Ammon's horn (tissue), 1 donor: Measurements from ENCODE around the gene CXorf66.
"Not testable (repeated sequence)": the region's sequence is repeated elsewhere in the genome, so short reads cannot be mapped to it uniquely, and the experiment has no call there.

Experiments used
- DNase-seq: peaks from one replicate; pipeline ENCODE4 v3.0.0-alpha.2; 2016; ENCODE audit warnings: low spot score

Gene CXorf66, protein sequence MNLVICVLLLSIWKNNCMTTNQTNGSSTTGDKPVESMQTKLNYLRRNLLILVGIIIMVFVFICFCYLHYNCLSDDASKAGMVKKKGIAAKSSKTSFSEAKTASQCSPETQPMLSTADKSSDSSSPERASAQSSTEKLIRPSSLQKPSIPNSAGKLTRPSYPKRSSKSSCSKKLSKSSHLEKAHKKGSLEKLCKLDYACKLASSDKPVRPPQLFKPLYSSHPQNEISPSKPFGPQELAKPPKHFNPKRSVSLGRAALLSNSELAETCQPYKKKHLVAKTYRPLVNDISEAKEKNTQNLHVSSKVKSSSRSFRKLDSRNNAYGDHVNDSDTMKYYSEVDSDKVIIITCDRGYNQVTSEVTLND

DNA sequence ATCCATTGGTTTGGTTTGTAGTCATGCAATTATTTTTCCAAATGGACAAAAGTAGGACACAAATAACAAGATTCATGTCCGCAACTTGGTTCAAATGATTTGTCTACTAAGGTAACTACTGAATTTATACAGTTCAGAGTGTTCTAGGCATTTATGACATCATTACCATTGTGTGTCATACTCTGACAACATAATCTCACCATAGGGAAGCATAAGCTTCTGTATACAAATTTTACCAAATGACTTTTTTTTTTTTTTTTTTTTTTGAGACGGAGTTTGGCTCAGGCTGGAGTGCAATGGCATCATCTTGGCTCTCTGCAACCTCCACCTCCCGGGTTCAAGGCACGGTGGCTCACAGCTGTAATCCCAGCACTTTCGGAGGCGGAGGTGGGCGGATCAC lies at the start of gene CXorf66:
CXorf66 (minus strand) TSS at position 101 of the 400 bp plus-strand sequence; CDS start at position 76, 25 bp downstream.
- DNase-seq: no peak

DNA sequence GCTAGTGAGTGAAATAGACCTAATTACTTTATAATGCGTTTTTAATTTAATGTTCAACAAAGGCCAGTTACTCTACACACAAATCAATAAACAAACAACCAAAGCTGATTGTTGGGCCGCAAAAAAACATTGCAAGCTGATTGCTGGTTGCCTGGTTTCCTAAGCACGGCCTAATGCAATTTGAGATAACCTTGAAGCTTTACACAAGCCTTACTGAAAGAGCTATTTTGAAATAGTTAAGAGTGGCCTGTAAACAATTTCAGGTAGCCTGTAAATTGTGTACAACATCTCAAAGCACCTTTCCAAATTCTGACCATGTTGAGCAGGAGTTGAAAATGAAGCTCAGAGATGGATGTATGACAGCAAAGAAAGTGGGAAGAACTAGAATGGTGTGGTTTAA lies 17.5 kb upstream of the CXorf66 start:
- DNase-seq: no peak

DNA sequence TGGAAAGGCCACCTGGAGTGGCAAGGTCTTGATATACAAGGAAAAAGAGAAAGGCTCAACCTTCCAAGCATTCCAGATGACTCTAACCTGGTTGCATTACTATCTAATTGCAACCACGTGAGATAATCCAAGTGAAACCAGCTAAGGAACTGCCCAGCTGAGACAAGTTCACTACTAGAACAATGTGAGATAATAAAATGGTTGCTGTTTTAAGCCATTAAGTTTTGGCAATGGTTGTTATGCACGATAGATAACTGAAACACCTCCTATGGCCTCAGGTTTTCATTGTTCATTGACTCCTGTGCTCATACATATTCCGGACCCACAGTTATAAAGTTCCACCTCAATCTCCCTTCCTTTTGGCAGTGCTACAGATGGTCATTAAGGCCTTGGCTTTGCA lies 9.2 kb upstream of the CXorf66 start:
- DNase-seq: no peak

DNA sequence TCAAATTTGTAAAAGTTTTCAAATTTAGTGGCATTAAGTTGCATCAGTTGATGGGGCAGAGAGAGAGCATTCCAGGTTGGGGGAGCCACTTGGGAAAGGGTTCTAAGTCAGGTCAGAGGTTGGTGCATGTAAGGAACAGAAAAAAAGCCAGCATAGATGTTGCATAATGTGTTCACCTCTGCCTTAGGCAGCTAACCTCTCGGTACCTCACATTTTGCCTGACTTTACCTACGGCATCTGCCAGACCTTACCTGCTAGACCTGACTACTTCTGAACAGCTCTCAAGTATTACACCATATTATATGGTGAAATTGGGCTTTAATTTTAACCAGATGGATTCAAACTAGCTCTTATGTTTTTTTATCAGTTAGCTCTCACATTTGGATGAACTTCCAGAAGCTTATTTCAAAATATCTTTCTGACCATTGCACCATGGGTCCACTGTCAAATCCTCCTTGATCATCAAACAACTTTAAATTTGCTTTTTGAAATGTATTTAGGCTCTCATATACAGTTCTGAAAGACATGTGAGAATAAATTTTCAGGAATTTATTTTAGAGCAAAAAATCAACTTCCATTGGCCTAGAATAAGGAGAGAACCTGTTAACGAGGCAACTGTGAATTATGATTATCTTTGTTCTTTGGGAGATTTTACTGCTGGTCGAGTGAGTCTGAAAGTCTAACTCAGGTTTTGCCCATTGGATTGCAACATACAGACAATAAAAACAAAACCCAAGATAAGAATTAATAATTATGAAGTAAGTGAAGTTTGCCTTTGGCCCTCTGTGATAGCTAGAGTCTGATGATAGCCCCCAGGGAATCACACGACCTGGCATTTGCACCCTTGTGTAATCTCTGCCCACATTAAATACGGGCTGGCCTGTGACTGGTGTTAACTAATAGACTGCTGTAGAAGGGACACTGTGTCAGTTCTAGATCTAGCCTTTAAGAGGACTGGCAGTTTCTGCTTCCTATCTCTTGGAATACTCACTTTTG lies 7.6 kb upstream of the CXorf66 start:
- DNase-seq: no peak

DNA sequence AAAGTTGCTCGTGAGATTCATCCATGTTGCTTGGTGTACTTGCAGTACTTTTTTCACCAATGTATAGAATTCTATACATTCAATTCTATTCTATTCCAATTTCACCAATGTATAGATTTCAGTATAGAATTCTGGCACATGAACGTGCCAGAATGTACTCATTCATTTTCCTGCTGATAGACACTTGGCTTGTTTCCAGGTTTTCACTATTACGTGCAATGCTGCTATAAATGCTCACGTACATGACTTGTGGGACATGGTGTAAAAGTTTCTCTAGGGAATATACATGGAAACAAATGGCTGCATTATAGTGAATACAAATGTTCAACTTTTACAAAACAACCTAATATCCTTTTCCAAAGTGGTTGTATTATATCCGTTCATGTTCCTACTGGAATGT lies 6.8 kb upstream of the CXorf66 start:
- DNase-seq: no peak

DNA sequence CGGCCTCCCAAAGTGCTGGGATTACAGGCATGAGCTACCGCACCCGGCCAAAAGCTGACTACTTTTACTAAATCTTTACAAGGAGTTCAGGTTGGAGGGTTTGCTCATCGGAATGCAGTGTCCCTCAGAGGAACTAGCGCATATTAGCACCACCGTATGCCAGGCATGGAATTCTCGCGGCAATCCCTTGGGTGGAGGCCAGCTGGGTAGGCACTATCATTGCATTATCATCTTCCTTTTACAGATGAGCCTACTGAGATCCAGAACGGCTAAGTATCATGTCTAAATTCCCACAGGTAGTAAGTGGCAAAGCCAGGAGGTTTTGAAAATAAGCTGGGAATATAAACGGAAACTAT lies 6.1 kb upstream of the CXorf66 start:
- no peak for DNase-seq

DNA sequence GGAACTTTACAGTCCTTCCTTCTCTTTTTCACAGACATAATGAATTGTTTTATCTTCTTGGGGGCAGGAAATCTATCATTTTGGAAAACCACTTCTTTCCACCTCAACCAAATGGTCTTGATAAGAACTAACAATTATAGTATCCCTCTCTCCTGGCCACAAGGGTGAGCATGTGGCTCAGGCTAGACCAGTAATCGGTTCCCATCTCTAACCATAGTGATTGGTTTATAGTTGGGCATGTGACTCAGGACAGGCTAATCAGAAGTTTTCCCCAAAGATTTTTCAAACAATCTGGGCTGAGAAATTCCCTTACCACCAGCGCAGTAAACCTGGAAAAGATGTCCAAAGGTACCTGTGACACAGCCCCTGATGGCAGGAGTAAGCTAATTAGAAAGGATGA lies 4.0 kb upstream of the CXorf66 start:
- no peak for DNase-seq

DNA sequence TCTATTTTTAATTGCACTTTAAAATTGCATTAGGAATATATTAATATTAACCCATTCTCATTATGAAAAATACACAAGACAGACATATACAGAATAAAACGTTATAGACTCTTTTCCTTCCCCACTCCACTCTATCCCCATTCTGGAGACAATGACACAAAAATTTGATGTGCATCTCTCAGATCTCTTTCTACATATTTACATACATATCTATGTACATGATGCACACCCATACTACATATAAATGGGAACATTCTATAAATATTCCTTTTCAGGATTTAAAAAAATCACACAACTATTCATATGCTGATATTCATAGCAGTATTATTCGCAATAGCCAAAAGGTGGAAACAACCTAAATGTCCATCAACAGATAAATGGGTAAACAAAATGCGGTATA lies 2.4 kb upstream of the CXorf66 start:
- DNase-seq: no peak

DNA sequence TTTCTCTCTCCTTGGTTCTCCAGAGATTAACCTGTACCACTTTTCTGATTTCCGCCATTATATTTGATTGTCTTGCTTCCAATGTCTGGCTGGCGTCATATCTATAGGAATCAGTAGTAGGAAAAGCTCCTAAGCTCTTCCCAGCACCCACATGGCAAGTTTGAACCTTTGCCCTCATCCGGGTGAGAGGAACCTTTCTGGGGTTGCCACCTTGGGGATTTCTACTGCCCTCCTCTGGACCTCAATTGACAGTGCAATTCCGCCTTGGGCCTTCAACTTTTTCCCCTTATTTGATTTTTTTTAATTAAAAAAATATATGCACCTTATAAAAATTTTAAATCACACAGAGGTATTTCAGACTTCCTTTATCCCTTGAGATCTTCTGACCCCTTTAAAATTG lies 2.0 kb upstream of the CXorf66 start:
- no peak for DNase-seq

DNA sequence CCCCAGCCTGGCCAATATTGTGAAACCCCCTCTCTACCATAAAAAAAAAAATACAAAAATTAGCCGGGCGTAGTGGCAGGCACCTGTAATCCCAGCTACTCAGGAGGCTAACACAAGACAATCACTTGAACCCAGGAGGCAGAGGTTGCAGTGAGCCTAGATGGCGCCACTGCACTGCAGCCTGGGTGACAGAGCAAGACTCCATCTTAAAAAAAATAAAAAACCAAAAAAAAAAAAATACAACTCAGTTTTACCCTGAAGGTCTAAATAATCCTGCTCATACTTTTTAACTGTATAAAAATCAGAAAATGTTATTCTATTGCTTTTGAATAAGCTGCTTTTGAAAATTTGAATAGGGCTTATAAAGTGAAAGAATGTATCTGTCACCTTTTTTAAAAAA lies 838 bp upstream of the CXorf66 start:
- not testable (repeated sequence) for DNase-seq

DNA sequence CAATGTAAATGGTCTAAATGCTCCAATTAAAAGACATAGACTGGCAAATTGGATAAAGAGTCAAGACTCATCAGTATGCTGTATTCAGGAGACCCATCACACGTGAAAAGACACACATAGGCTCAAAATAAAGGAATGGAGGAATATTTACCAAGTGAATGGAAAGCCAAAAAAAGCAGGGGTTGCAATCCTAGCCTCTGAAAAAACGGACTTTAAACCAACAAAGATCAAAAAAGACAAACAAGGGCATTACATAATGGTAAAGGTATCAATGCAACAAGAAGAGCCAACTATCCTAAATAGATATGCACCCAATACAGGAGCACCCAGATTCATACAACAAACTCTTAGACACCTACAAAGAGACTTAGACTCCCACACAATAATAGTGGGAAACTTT lies 4.2 kb downstream of the CXorf66 start:
- DNase-seq: not testable (repeated sequence)

DNA sequence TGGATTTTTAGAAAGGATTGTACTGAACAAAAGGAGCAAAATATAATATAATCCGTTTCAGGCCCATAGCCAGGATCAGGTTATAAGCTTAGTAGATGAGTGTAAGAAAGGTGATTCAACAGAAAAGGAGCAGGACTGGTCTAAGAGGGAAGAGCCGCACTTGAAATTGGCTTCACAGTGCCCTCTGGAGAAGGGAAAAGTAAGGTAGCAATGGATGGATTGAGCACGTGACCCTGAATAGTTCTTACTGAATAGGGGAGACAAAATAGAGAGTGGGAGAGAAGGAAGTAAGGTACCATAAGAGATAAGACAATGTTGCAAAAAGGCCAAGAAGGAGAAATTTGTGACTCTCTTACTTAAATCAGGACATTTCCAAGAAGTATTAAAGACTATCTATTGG lies 15.6 kb downstream of the CXorf66 start:
- DNase-seq: no peak

DNA sequence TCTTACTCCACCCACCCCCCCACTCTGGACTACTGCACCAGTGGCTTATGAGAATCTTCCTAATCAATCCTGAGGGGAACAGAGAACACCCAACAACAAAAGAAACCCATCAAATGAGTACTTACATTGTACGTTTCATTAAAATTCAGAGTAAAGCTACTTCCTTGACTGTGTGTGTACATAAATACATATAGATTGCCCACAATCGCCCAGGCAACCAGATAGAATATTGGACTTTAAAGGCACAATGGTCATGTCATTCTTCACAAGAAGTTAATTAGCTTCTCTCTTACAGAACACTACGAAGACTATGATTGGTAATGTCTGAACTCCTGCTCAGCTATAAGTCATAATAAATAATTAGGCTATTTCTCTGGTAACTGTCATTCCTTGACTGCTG lies 20.2 kb downstream of the CXorf66 start:
- DNase-seq: no peak

DNA sequence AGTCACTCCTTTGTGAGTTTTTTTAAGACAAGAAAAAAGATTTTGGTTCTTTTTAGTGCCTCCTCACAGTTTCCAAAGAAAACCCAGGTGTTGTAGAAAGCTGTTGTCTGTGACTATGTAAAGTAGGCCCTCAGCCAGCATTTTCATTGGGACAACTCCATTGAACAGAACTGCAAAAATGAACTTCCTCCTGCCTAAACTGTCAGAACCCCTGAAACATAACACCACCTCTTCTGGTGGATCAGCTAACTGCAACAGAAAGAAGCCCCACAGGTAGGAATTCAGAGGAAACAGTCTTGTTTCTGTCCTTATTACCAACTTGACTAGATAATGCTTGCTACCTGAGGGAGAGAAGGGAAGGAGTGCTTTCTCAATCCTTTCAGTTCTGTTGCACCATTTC lies 29.1 kb downstream of the CXorf66 start:
- DNase-seq: no peak

DNA sequence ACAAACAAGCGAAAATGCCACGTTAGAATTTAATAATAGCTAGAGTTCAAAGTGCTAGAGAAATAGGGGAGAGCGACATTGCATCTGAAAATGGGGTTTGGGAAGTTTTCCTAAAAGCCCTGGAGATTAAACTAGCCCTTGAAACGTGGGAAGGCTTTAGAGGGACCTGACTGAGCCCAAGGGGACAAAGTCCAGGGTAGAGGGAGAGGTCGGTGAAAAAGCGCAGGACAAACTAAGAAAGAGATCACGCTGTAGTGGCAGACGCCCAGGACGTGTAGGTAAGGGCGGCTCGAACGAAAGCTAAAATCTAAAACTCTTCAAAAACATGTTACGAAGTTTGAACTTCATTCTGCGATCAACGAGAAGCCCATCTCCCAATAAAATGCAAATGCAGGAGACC lies 31.4 kb downstream of the CXorf66 start:
- DNase-seq: no peak

DNA sequence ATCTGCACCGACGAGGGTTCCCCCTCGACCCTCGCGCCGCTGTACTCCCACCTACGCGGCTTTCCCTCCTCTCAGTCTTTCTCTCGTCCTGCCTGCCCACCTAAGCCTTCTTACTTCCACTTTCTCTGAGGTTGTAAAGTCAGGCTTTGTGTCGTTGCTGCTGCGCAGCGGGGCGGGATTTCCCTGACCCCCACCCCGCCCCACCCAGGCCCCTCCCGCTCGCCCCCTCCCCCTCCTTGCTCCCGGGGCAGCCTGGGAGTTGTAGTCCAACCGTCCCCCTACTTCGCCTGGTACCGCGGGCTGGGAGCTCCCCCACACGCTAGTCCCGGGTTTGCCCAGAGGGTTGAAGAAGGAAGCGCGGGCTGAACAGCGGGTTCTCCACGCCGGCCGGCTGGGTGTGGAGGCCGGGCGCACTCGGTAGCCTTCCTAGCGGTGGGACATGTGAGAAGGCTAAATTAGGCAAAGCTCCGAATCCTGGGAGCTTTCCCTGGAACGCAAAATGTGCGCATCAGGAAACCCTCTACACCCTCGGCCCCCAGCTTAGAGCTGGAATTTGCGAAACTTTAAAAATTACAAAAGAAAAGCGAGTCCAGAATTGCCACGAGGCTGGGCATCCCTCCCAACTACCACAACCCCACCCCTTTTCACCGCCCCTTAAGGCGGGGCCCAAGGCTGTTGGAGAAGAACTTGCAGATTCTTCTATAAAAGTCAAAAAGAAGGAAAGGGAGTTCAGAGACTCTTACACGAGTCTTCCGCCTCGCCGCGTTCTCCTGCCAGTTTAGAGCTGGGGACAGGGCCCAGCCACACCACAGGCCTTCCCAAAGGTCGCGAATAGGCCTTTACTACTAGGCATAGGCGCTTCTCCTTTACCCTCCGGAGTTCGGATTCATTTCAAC lies 32.2 kb downstream of the CXorf66 start, which contains the start of gene ATP11C:
ATP11C (minus strand) TSS at position 153 of the 896 bp plus-strand sequence. CDS start 1,011 bp downstream, outside the sequence.
- DNase-seq: peak; percentile 85

DNA sequence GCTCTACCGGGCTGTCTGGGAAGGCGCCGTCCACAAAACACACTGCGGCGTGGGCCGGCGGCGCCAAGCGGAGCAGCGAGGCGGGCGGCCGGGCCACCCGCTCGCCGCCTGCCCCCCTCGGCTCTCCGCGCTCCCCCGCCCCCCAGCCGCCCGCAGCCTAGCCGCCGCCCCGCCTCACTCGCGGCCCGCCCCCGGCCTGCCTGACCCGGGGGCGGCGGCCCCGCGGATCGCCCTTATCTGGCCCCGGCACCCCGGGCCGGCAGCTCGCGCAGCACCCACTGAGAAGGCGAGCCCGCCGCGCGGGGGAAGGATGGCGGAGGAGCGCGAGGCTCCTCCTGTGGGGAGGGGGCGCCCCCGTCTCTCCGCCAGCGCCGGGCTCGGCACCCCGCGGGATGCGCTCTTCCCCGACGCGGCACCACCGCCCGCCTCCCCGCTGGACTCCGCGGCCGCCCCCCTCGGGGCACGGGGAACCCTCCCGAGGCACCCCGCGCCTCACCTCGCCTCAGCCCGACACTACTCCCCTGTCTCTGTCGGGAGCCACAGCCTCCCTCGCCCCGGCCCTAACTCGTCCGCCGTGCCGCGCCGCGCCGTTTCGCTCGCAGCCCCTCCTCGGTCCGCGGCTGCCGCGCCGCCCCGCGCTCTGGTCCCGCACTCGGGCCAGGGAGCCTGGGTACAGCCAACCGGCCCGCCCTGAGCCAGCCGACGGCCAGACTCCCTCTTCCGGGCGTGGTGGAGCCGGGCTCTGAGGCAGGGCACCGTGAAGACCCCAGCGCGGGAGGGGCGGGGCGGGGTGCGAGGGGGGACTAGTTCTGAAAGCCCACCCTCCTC lies 33.0 kb downstream of the CXorf66 start:
- DNase-seq: peak; percentile 29

DNA sequence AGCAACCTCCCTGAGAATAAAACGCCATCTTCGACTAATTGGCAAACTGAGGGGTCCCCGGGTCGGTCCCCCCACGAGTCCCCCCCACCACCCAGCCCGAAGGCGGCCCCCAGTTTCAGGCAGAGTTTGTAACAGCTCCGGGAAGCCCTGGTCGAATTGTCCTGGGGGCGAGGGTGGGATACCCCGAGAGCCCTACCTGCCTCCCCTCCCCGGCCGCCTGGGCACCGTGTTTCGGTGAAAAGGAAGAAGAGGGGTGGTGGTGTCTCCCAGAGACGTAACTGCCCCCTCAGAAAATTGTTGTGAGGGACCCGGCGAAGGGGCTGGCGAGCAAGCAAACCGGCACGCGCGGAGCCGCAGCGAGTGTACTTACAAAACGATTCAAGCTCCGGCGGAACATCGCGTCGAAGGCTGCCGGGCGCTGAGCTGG lies 33.7 kb downstream of the CXorf66 start:
- no peak for DNase-seq

DNA sequence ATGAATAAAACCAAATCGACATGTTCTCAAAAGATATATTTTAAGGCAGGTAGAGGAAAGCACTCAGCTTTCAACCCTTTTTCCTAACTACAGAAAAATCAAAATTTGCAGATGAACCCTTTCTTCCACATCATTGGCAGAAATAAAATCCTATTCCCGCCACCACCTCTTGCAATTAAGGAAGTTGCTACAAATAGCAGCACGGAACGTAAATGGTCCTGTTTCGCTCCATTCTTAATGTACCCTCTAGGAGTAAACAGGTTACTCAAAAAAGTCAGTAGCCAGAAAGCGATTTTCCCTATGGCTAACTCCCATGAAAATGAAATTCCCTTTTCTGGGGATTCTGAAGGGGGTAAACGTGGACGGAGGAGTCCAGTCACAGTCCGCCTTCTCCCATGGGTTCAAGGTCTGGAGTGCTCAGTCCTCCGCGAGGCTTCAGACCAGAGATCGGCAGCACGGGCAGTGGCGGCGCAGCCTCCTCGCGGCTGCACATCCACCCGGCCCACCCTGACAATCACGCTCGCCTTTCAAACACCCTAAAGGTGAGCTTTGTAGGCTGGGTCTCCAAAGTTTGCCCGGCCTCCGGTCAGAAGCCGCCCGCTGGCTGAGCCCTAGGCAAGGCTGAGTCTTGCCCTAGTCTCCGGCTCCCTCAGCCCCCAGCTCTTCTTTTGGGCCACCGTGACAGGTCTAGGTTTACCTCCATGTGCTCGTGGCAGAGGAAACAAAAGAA lies 34.2 kb downstream of the CXorf66 start:
- DNase-seq: no peak

DNA sequence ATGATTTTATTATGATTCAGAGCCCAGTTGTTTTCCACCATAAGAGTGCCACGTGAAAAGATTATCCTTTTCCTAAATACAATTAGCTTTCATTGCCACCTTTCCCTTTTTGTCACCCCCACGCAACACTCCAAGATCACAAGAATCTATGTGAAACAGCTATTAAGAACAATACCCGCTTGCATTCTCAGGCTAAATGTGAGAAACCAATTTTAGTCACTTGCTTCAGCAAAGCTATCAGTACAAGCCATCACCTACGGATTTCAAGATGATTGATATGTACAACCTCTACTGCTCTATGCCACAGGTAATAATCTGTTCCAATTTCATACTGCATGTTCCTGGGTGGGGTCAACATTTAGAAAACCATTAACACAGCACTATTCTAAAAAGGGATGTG lies 34.9 kb downstream of the CXorf66 start:
- DNase-seq: no peak
